ENCODE measurements around the gene PPP1CA. TPM values are rescaled to one million over a fixed set of nuclear protein-coding genes. Genes with fewer than 3 reads are reported as not detected.

PPP1CA gene
- total and polyA plus RNA-seq, 2 experiments from 2014 or later, result 172 to 207 TPM

- Histone ChIP-seq H3K9ac (no peak overlapping the region), H3K9me3 (ENCODE audit: low read depth) (no peaks in the 10 kb centered on the region), H3K9me2 (ENCODE audit: insufficient read depth) (no peaks in the 10 kb centered on the region), H2AFZ (no peak overlapping the region), H3K4me1 (ENCODE audit: insufficient read depth) (peaks cover 4% of the 10 kb centered on the region; the same call in 1 of the 2 replicates), H3K4me2 (ENCODE audit: unreplicated experiment) (no peak overlapping the region), H3K27ac (no peak overlapping the region), H3F3A (ENCODE audit: insufficient read depth) (no peaks in the 10 kb centered on the region), H3K27me3 (replicated peaks; ENCODE audit: insufficient read depth) (no peaks in the 10 kb centered on the region), H4K20me1 (ENCODE audit: insufficient read depth) (no peaks in the 10 kb centered on the region), H3K36me3 (ENCODE audit: low read depth) (peaks cover 7% of the 10 kb centered on the region; the same call in 1 of the 2 replicates), H3K4me3 (no peak overlapping the region), H3K79me2 (ENCODE audit: insufficient read depth) (peaks cover 24% of the 10 kb centered on the region)
- 92% methylated on average over 18 of the region's 18 CpGs for WGBS, 2 experiments (ENCODE audit: low coverage in 1 of 2, low lambda C conversion rate in 2 of 2, missing lambda C conversion rate in 2 of 2)
- in situ Hi-C loops (cut with MboI), result no loop called here
- TF ChIP-seq EZH2phosphoT487 (IDR thresholded peaks at IDR 0.05; ENCODE audit: insufficient read depth, low read depth) (no peak), EZH2 (IDR thresholded peaks at IDR 0.05; ENCODE audit: insufficient read depth, poor library complexity, severe bottlenecking) (no peak)
- DNase-seq, result no peak
Observed at GRCh38 chr11:67393437-67393836, 8.2 kb downstream of the PPP1CA start.

- Histone ChIP-seq H3K4me1 (ENCODE audit: insufficient read depth) (peaks cover 4% of the 10 kb centered on the region; the same call in 1 of the 2 replicates), H2AFZ (peak overlapping the region; percentile 93), H3K27ac (no peak overlapping the region), H3F3A (ENCODE audit: insufficient read depth) (no peaks in the 10 kb centered on the region), H3K79me2 (ENCODE audit: insufficient read depth) (peaks cover 24% of the 10 kb centered on the region), H3K27me3 (replicated peaks; ENCODE audit: insufficient read depth) (no peaks in the 10 kb centered on the region), H3K9me2 (ENCODE audit: insufficient read depth) (no peaks in the 10 kb centered on the region), H3K4me3 (peak overlapping the region; percentile 90), H4K20me1 (ENCODE audit: insufficient read depth) (no peaks in the 10 kb centered on the region), H3K9me3 (ENCODE audit: low read depth) (no peaks in the 10 kb centered on the region), H3K36me3 (ENCODE audit: low read depth) (no peaks in the 10 kb centered on the region), H3K4me2 (ENCODE audit: unreplicated experiment) (peak overlapping the region; percentile 99), H3K9ac (peak overlapping the region; percentile 94)
- TF ChIP-seq EZH2 (IDR thresholded peaks at IDR 0.05; ENCODE audit: insufficient read depth, poor library complexity, severe bottlenecking) (no peak), EZH2phosphoT487 (IDR thresholded peaks at IDR 0.05; ENCODE audit: insufficient read depth, low read depth) (no peak)
- WGBS, 2 experiments (ENCODE audit: low coverage in 1 of 2, low lambda C conversion rate in 2 of 2, missing lambda C conversion rate in 2 of 2), result 7 to 11% methylated on average over 16 to 29 of the region's 31 CpGs
- DNase-seq, result peak; percentile 65
- in situ Hi-C loops (cut with MboI), result no loop called here
Observed at GRCh38 chr11:67392183-67392715, 9.4 kb downstream of the PPP1CA start.

- in situ Hi-C loops (cut with MboI), result no loop called here
- peak within 1 kb of the TSS; percentile 79 for H3K27ac ChIP-seq
- WGBS, 2 experiments (ENCODE audit: low coverage in 1 of 2, low lambda C conversion rate in 2 of 2, missing lambda C conversion rate in 2 of 2), result 0 to 1% methylated on average over 67 to 75 of the region's 75 CpGs
- peak within 1 kb of the TSS; percentile 94 for H3K9ac ChIP-seq
- H4K20me1 ChIP-seq (ENCODE audit: insufficient read depth), result no peaks in the 10 kb centered on the region
- peak within 1 kb of the TSS; percentile 93 for H2AFZ ChIP-seq
- H3K27me3 ChIP-seq (replicated peaks; ENCODE audit: insufficient read depth), result no peaks in the 10 kb centered on the region
- TF ChIP-seq EZH2phosphoT487 (IDR thresholded peaks at IDR 0.05; ENCODE audit: insufficient read depth, low read depth) (no peak), EZH2 (IDR thresholded peaks at IDR 0.05; ENCODE audit: insufficient read depth, poor library complexity, severe bottlenecking) (no peak)
- H3F3A ChIP-seq (ENCODE audit: insufficient read depth), result no peaks in the 10 kb centered on the region
- H3K79me2 ChIP-seq (ENCODE audit: insufficient read depth), result peaks cover 24% of the 10 kb centered on the region
- H3K9me2 ChIP-seq (ENCODE audit: insufficient read depth), result no peaks in the 10 kb centered on the region
- no peaks in the 10 kb centered on the region for H3K9me3 ChIP-seq (ENCODE audit: low read depth)
- peak within 1 kb of the TSS; percentile 90 for H3K4me3 ChIP-seq
- DNase-seq, result peak; percentile 99
- H3K4me2 ChIP-seq (ENCODE audit: unreplicated experiment), result peak within 1 kb of the TSS; percentile 99
- H3K36me3 ChIP-seq (ENCODE audit: low read depth), result no peaks in the 10 kb centered on the region
- H3K4me1 ChIP-seq (ENCODE audit: insufficient read depth), result peaks cover 4% of the 10 kb centered on the region; the same call in 1 of the 2 replicates
Observed at GRCh38 chr11:67391304-67392182, 10.1 kb downstream of the PPP1CA start, which contains the start of gene RAD9A. TSS of gene RAD9A (plus strand) at chr11:67391986. CDS start at chr11:67392045, 59 bp downstream.

GRCh38 chr11:67390947-67391303 lies 10.7 kb downstream of the PPP1CA start:
- peak overlapping the region; percentile 93 for H2AFZ ChIP-seq
- in situ Hi-C loops (cut with MboI), result no loop called here
- H3K27me3 ChIP-seq (replicated peaks; ENCODE audit: insufficient read depth), result no peaks in the 10 kb centered on the region
- H3F3A ChIP-seq (ENCODE audit: insufficient read depth), result no peaks in the 10 kb centered on the region
- peaks cover 24% of the 10 kb centered on the region for H3K79me2 ChIP-seq (ENCODE audit: insufficient read depth)
- H3K9ac ChIP-seq, result peak overlapping the region; percentile 94
- H4K20me1 ChIP-seq (ENCODE audit: insufficient read depth), result no peaks in the 10 kb centered on the region
- WGBS, 2 experiments (ENCODE audit: low coverage in 1 of 2, low lambda C conversion rate in 2 of 2, missing lambda C conversion rate in 2 of 2), result 2 to 3% methylated on average over 15 of the region's 15 CpGs
- TF ChIP-seq EZH2phosphoT487 (IDR thresholded peaks at IDR 0.05; ENCODE audit: insufficient read depth, low read depth) (no peak), EZH2 (IDR thresholded peaks at IDR 0.05; ENCODE audit: insufficient read depth, poor library complexity, severe bottlenecking) (no peak)
- peaks cover 4% of the 10 kb centered on the region; the same call in 1 of the 2 replicates for H3K4me1 ChIP-seq (ENCODE audit: insufficient read depth)
- no peak for DNase-seq
- peak overlapping the region; percentile 90 for H3K4me3 ChIP-seq
- H3K4me2 ChIP-seq (ENCODE audit: unreplicated experiment), result peak overlapping the region; percentile 99
- no peaks in the 10 kb centered on the region for H3K36me3 ChIP-seq (ENCODE audit: low read depth)
- no peaks in the 10 kb centered on the region for H3K9me3 ChIP-seq (ENCODE audit: low read depth)
- peak overlapping the region; percentile 79 for H3K27ac ChIP-seq
- H3K9me2 ChIP-seq (ENCODE audit: insufficient read depth), result no peaks in the 10 kb centered on the region
